Hematopoietic multipotent progenitor cell treated with erythropoietin and hydrocortisone succinate and interleukin-3 and kit ligand, for 15 days (in vitro differentiated cells): ENCODE data around the gene TNS1.

Experiments
- DNase-seq: peaks from one replicate; pipeline ENCODE4 v3.0.0-alpha.2; 2015; ENCODE audit warnings: low spot score

TNS1 gene

DNA sequence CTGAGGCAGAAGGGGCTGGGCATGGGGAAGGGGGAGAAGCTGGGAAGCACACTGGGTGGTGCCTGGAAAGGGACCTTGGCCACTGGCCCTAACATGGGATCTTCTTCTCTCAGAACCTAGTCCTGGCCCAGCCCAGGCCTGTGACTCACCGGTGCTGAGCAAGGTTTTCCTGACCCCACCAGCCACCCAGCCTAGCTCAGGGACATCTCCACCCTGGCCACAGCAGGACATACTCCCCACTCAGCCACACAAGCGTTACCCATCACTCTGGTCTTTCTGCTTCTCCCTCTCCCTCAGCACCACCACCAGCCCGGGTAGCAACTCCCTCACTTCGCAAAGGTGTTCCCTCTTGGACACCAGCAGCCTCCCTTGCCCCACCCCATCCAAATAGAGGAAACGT is 22.8 kb downstream of the TNS1 start:
- no peak for DNase-seq

DNA sequence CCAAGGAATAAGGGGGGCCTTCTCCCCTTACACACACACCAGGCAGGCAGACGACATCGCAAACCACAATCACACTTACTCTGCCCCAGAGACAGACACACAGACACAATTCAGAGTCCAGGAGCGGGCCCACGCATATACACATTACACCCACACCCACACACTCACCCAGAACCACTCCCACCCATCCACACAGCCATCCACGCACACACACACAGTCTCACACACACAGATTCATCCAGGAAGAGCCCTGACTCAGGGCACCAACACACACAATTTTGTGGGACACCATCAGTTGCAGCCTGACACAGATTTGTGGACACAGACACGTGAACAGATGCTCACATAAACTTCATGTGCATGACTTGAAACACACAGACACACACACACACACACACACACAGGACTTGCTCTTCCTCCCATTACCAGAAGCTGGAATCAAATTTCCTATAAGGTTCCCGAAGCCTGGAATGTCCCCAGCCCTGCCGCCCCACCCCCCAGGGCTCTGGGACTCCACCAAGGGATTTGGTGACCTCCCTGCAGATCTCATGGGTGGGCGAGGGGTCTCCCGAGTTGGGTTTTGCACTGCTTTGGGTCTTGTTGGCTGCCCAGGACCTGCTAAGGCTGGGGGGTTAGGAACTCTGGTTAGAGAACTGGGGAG is 23.5 kb downstream of the TNS1 start:
- DNase-seq = no peak

DNA sequence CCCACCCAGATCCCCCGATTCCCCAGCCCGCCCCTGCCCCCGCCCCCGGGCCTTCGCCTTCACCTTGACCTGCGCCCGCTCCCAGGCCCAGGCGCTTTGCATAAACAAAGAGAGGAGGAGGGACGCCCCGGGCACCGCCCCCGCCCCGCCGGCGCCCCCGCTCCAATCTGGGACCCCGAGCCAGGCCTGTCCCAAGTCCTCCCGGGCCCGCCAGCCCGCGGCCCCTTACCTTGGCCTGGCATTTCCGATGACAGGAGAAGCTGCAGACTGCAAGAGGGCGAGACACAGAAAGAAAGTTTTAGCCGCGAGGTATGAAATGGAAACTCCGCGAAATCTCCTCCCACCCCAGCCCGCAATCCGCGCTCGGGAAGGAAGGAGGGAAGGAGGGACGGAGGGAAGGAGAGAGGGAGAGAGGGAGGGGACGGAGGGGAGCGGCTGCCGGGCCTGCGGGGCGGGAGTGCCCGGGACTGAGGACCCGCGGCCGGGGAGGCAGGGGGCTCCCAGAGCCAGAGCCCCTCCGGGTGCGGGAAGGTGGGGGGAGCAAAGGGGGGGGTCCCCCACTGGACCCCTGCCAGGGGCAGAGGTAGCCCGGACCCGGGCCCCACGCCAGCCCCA is 24.2 kb downstream of the TNS1 start:
- DNase-seq = no peak

DNA sequence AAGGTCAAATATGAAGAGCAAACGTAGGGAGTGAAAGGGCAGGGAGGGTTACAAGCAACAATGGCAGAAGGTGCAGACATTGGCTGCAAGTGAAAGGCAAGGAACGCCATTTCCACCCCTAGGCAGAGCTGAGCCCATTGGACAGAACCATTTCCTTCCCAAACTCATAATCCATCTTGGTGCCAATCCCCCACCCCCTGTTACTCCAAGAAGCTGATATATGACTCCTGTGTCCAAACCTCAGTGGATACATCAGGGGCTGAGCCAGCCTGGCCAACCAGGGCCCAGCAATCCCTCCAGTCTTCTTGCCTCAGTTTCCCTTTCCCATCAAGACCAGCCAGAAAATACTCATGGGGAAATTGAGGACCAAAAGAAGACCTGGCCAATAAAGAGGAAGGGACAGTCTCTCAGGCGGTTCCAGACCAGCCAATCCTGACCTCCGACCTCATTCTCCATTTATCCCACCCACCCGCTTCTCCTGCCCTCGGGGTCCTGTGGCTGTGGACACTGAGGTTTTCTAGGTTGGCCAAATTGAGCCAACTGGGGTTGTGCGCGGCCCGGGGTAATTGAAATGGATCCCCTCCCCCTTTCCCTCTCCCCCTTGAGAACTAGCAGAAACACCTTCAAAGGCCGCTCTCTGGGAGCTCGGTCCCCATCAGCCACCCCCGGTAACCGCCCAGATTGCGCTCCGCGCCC is 24.8 kb downstream of the TNS1 start:
- no peak for DNase-seq

DNA sequence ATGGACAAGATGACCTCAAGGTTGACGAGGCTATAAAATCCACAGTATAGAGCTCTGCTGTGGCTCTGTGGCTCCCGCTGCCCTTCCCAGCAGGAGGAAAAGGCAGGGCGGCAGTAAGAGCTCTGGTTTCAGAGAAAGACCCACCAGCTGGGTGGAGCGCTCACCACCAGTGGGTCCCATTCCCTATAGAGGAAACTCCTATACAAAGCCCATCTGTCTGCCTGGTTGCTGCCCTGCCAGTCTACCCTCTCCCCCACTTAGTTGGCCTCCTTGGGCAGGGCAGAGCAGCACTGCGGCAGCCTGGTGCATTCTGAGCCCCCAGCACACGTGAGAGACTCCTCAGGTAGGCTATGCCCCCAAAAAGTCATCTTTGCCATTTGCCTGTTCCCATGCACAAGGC is 26.5 kb downstream of the TNS1 start:
- no peak for DNase-seq

DNA sequence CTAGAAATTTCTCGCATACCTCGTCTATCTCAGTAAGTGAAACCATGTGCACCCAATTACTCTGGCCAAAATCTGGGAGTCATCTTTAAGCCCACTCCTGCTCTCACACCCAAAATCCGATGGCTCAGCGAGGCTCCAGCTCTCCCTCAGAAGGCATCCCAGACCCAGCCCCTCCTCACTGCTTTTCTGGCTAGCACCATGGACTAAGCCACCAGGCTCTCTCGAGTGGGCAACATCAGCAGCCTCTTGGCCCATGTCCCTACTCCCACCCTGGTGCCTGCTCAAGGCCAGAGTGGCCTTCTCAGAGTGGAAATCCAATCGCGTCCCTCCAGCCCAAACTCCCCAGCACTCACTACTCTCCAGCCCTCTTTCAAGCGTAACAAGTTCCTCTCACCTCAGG is 27.2 kb downstream of the TNS1 start:
- no peak for DNase-seq

DNA sequence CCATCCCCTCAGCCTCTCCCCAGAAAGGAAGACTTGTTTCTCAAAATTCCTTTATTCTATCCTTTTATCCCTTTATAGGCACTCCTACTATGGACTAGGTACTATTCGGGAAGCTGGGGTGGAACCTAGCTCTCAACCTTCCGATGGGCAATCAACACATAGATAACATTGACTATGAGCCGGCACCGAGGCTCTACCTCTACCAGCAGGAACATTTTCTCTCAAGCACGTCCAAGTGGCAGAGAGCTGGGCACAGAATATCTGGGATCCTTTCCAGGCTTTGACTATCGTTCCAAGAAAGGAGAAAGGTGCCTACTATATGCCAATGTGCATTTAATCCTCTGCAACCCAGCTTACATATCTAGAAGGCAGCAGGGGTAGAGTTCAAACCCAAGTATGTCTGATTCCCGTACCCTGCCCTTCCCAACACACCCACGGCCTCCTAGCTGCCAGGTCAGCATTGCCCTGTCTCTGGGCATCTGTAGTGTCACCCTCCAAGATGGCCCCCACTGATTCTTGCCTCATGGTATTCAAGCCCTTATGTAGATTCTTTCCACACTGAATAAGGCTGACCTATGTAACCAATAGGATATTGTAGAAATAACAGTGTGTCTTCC is 28.3 kb downstream of the TNS1 start:
- no peak for DNase-seq

DNA sequence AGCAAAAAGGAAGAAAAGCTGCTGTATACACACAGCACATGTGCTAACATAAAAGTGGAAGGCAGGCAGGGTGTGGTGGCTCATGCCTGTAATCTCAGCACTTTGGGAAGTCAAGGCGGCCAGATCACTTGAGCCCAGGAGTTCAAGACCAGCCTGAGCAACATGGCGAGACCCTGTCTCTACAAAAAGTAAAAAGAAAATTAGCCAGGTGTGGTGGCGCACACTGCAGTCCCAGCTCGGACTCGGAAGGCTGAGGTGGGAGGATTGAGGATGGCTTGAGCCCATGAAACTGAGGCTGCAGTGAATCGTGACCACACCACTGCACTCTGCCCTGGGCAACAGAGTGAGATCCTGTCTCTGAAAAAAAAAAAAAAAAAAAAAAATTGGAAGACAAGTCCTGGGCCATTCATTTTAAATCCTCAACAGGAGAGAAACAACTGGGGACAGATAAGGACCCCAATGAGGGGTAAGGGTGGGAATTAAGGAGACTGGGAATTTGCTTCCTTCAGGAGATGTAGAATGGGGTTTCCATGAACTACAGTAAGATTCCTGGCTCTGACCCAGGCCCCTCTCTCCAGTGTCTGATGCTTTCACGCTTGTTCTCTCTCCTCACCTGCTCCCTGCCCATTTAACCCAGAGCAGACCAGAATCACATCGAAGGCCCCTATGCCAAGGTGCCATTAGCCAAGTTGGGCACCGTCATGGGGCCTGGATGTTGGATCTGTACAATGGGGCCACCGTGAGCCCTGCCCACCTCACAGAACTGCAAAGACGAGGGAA is 29.6 kb downstream of the TNS1 start:
- DNase-seq = no peak

DNA sequence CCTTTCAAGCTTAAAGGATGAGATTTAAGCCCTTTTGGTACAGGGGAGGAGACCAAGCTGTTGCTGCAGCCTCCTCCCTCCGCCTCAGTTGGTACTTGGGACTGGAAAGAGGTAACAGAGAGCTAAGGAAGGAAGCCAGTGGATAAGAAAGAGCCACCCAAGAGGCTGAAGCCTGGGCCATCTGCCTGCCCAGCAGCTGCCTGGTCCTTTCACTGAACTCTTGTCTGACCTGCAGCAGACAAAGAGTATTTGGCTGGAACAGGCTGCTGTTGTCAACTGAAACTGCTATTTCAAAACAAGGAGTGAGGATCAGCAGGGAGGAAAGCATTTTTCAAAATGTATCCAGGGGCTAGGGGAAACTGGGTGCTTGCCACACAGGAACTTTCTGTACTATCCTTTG is 30.3 kb downstream of the TNS1 start:
- no peak for DNase-seq

DNA sequence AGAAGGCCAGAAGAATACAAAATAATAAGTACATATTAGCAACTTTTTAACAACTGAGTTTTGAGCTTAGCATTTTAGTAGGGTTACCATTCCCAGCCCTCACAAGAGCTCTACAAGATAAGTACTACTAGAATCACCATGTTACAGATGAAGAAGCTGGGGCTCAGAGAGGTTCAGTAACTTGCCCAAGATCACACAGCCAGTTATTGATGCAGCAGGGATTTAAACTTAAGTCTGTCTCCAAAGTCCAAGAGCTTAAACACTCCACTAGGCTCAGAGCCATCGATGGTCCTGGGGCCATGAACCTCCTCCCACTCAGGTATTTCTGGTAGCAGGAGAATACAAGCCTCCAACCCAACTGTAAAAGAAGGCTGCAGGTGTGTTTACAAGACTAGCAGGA is 30.8 kb downstream of the TNS1 start:
- DNase-seq = no peak

DNA sequence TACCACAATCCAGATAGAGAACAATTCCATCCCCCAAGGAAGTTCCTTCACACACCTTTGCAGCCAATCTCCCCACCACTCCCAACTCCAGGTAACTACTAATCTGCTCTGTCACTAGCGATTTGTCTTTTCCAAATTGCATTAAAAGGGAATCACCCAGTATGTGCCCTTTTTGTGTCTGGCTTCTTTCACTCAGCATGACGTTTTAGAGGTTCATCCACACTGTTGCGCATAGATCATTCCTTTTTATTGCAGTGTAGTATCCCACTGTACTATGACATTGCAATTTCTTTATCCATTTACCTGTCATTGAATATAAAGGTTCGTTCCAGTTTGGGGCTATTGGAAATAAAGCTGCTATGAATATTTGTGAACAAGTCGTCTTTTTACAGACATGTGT is 31.6 kb downstream of the TNS1 start:
- no peak for DNase-seq

DNA sequence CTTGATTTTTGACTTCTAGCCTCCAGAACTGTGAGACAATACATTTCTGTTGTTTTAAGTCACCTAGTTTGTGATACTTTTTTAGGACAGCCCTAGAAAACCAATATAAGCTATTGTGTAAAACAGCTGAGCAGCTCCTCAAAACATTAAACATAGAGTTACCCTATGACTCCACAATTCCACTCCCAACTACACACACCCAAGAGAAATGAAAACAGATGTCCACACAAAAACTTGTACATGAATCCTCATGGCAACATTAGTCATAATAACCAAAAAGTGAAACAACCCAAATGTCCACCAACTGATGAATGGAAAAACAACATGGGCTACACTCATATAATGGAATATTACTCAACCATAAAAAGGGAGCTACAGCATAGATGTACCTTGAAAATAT is 32.6 kb downstream of the TNS1 start:
- DNase-seq = no peak

DNA sequence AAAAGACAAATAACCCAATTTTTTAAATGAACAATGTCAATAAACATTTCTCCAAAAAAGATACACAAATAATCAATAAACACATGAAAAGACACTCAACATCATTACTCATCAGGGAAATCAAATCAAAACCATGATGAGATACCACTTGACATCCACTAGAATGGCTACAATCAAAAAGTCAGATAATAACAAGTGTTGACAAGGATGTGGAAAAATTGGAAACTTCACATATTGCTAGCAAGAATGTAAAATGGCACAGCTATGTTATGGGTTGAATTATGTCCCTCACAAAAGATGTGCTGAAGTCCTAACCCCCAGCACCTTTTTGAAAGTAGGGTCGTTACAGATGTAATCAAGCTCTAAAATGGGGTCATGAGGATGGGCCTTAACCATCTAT is 33.2 kb downstream of the TNS1 start:
- DNase-seq = no peak

DNA sequence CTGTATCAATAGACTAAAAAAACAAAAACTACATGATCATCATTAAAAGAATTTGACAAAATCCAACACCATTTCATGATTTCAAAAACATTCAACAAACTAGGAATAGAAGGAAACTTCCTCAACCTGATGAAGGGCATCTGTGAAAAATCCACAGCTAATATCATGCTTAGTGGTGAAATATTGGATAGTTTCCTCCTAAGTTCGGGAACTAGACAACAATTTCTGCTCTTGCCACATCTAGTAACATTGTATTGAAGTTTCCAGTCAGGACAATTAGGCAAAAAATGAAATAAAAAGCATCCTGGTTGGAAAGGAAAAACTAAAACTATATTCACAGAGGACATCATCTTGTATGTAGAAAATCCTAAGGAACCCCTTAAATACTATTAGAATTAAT is 34.8 kb downstream of the TNS1 start:
- DNase-seq = no peak

DNA sequence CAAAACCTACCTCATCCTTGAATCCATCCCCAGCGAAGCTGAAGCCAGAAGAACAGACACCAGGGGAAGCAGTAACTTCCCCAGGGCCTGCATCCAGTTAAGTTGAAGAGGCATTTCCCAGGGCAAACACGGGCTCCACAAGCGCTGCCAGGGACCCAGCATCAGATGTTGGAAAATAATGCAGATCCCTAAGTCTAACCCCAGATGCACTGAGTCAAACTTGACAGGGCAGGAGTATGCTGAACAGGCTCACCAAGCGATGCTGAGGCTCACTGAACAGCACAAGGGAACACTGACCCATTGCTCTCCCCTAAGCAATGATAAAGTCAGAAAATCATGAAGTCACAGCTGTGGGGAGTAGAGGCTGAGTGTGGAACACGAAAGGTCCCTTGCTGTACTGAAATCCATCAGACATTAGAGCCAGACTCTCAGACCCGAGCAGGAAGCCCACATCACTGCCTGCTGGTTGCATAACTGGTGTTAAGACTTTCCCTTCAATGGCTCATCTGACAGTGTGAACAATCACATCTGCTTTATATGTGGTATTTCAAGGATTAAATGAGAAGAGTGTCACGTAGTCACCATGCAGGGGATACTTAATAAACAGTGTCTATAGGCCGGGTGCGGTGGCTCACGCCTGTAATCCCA is 36.2 kb downstream of the TNS1 start:
- DNase-seq = no peak

DNA sequence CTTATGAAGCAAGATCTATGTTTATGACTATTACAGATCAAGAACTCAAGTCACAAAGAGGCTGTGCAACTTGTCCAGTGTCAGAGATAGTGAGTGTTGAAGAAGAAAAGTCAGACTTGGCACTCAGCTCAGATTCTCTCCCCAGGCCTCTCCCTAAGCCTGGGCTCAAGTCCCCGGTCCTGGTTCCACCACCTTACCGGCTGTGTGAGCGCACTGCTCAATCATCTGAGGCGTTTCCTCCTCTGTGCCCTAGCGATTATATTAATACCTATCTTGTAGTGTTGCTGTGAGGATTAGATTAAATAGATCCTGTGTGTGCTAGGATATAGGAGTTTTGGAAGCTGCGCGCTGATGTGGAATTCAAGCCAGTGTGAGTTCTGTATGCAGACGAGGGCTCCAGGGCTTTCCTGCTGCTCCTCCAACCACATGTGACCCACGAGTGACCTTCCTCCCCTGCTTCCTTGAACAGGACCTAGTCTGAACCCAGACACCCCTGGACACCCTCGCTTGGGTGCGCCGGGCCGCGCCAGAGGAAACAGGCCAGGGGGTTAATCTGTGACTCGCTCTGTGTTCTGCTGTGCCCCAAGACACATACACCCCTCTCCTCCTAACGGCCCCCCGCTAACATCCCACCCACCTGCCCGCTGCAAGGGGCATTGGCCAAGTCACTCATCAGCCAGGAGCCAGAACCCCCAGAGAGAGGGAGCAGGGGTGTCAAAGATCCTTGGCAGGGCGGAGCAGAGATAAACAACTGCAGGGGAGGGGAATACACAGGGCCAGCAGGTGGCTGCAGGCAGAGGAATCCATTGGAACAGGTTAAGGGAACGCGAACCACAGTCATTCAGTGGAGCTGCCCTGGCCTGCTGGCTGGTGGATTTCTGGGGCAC is 38.3 kb downstream of the TNS1 start:
- no peak for DNase-seq

DNA sequence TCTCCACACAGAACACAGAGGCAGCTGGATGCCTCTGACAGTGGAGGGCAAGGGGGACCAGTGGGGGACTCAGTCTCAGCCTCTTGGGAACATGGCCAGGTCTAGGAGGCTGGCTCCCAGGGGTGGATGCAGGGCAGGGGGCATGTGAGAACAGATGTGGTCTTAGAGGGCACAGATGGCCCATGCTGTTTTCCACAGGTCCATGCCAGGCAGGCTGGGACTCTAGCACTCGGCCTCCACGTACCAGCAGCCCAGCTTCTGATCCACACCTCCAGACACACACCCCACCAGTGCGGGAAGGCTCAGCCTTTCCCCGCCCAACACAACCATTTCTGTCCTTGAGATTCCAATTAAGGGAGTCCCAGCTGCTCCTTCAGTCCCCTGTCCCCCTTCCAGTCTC is 42.4 kb downstream of the TNS1 start:
- DNase-seq = no peak

DNA sequence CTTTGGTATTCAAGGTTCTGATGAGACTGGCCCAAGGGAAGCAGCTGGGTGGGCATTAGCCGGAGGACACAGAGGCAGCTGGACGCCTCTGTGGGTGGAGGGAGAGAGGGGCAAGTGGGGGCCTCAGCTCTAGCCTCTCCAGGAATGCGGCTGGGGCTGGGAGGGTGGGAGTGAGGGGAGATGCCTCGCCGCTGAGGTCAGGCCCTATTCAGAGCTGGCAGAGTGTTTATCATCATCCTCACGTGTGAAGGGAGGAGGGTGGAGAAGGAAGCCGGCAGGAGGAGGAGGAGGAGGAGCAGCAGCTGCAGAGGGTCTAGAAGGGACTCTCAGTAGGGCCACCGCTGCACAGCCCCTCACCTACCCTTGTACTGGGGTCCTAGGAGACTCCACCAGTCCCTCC is 43.1 kb downstream of the TNS1 start:
- DNase-seq = no peak

DNA sequence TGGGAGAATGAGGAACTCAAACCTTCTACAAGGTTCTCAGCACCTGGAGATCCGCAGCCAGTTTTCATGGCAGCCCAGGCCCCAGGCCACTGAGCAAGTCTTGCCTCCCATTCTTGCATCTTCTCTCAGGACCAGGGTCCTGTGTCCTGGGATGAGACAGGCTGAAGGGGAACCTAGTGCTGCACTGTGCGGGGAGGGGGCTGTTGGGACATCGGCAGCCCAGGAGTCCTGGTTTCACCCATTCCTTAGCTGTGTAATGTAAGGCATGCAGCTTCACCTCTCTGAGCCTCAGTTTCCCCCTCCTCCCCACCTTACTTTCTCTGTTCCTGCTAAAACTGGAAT is 43.9 kb downstream of the TNS1 start:
- no peak for DNase-seq

DNA sequence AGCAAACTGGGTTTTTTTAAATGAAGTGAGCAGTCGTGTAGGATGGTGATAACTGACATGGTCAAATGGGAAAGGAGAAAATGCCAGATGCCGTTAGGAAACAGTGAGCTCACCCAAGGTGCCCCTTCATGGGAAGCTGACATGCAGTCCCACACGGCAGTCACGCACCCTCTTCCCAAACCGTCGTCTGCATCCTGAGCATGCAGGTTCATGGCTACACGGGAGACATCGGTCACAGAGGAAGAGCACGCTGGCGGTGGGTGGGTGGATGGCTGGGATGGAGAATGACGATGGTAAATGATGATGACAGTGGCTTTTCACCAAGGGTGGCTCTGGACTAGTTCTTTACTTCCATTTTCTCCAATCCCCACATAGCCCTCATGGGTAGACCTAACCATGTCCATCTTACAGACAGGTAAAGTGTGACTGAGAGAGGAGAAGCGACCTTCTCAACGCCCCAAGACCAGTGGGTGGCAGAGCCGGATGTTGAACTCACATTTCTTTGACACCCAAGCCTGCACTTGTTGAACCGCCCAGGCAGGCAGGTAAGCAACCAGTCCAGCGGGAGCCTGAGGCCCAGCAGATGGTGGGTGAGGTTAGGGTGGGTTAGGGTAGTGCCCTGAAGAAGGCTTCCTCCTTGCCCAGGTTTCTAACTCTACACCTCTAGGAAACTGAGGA is 44.5 kb downstream of the TNS1 start:
- no peak for DNase-seq
